ENCODE measurements around the gene PLAC9. TPM values are rescaled to one million over a fixed set of nuclear protein-coding genes. Genes with fewer than 3 reads are reported as not detected.
A peak's percentile ranks its signal among the peaks of the same experiment; 100 is the strongest.

PLAC9 gene
- total RNA-seq, 1 experiment from 2014 or later: 7.3 TPM

GRCh38 chr10:80100861-80101695 lies 31.5 kb upstream of the PLAC9 start:
- peak; percentile 16 for DNase-seq (ENCODE audit: low spot score)
- CTCF ChIA-PET: no interaction called here
- no peaks in the 10 kb centered on the region for H3K36me3 Mint-ChIP-seq
- peaks cover 38% of the 10 kb centered on the region for H3K4me1 Mint-ChIP-seq
- POLR2A ChIA-PET: no interaction called here
- H3K27me3 Mint-ChIP-seq (ENCODE audit: low read depth): no peaks in the 10 kb centered on the region; the same call in 1 of the 2 replicates
- no peaks in the 10 kb centered on the region for H3K9me3 Mint-ChIP-seq
- H3K4me3 Mint-ChIP-seq: no peak overlapping the region
- no peak overlapping the region for H3K27ac Mint-ChIP-seq
- no peak for TF ChIP-seq HMGA2 (CRISPR knock-in tag; IDR thresholded peaks at IDR 0.05)
- no peak for TF ChIP-seq PRDM15 (CRISPR knock-in tag; IDR thresholded peaks at IDR 0.05)
- ATAC-seq: peak; percentile 63

- DNase-seq (ENCODE audit: low spot score): no peak
- no peak overlapping the region for H3K27ac Mint-ChIP-seq
- H3K4me3 Mint-ChIP-seq: no peak overlapping the region
- peaks cover 6% of the 10 kb centered on the region for H3K27me3 Mint-ChIP-seq (ENCODE audit: low read depth)
- peaks cover 20% of the 10 kb centered on the region for H3K36me3 Mint-ChIP-seq
- ATAC-seq: no peak; the same call in 1 of the 2 replicates
- ChIA-PET CTCF (interaction anchor here (1.1 to 1.3 kb wide), 2 partner anchors 25 to 118 kb away, joined by 3 to 4 read pairs; no protein-coding TSS in a partner anchor), POLR2A (interaction anchor here (0.6 kb wide), 2 partner anchors 14 to 1918 kb away, joined by 3 to 4 read pairs; no protein-coding TSS in a partner anchor)
- peaks cover 20% of the 10 kb centered on the region for H3K9me3 Mint-ChIP-seq
- peaks cover 48% of the 10 kb centered on the region for H3K4me1 Mint-ChIP-seq
- TF ChIP-seq NFE2L1 (CRISPR knock-in tag; IDR thresholded peaks at IDR 0.05) (no peak), FOXJ3 (CRISPR knock-in tag; IDR thresholded peaks at IDR 0.05; ENCODE audit: borderline replicate concordance) (no peak), RORB (CRISPR knock-in tag; IDR thresholded peaks at IDR 0.05) (no peak), FOXK1 (CRISPR knock-in tag; IDR thresholded peaks at IDR 0.05) (no peak)
These were observed 28.2 kb upstream of the PLAC9 start for GRCh38 chr10:80104066-80104926.

- POLR2A ChIA-PET: interaction anchor here (0.6 kb wide), 1 partner anchor 94 kb away, joined by 6 read pairs; no protein-coding TSS in a partner anchor
- TF ChIP-seq CBFB (CRISPR knock-in tag; IDR thresholded peaks at IDR 0.05; ENCODE audit: low read depth) (no peak), CDX4 (CRISPR knock-in tag; IDR thresholded peaks at IDR 0.05; ENCODE audit: borderline replicate concordance) (no peak), GTF2I (CRISPR knock-in tag; conservative IDR thresholded peaks at IDR 0.05) (no peak), RORB (CRISPR knock-in tag; IDR thresholded peaks at IDR 0.05) (no peak), SP1 (CRISPR knock-in tag; conservative IDR thresholded peaks at IDR 0.05) (no peak), NFE2L1 (CRISPR knock-in tag; IDR thresholded peaks at IDR 0.05) (no peak), ZNF396 (CRISPR knock-in tag; IDR thresholded peaks at IDR 0.05; ENCODE audit: borderline replicate concordance) (no peak), ESRRA (CRISPR knock-in tag; IDR thresholded peaks at IDR 0.05; ENCODE audit: borderline replicate concordance) (no peak), ZNF232 (CRISPR knock-in tag; IDR thresholded peaks at IDR 0.05) (no peak), NR3C1 (CRISPR knock-in tag; conservative IDR thresholded peaks at IDR 0.05; ENCODE audit: low read depth) (no peak), ERG (CRISPR knock-in tag; IDR thresholded peaks at IDR 0.05) (no peak), MYBL2 (CRISPR knock-in tag; IDR thresholded peaks at IDR 0.05) (no peak), TCF7 (CRISPR knock-in tag; IDR thresholded peaks at IDR 0.05; ENCODE audit: low read depth) (no peak), CTCF (IDR thresholded peaks at IDR 0.05) (no peak), FOXP1 (CRISPR knock-in tag; IDR thresholded peaks at IDR 0.05; ENCODE audit: borderline replicate concordance) (no peak)
These were observed 23.8 kb upstream of the PLAC9 start for GRCh38 chr10:80108576-80109239.

More at GRCh38 chr10:80108576-80109239, 23.8 kb upstream of the PLAC9 start:
- peaks cover 29% of the 10 kb centered on the region for H3K36me3 Mint-ChIP-seq
- H3K27me3 Mint-ChIP-seq (ENCODE audit: low read depth): peaks cover 7% of the 10 kb centered on the region
- peaks cover 32% of the 10 kb centered on the region for H3K4me1 Mint-ChIP-seq
- H3K9me3 Mint-ChIP-seq: peaks cover 26% of the 10 kb centered on the region
- H3K4me3 Mint-ChIP-seq: no peak overlapping the region
- no peak overlapping the region for H3K27ac Mint-ChIP-seq
- CTCF ChIA-PET: interaction anchor here (0.8 kb wide), 1 partner anchor 50 kb away, joined by 3 read pairs; no protein-coding TSS in a partner anchor
- no peak for DNase-seq (ENCODE audit: low spot score)
- ATAC-seq: no peak

Measured in WTC11 (cell line).